Stimulated activated CD4-positive, alpha-beta T cell treated with anti-CD3 and anti-CD28 coated beads, Interleukin-12 subunit alpha, Interleukin-12 subunit beta, amount 100 ng/mL, for 48 hours (primary cell): Measurements from ENCODE around the gene NR6A1.

Experiments used
- DNase-seq, 3 donors: peaks; one replicate each; pipeline ENCODE4 v3.0.0-alpha.2; 2020; ENCODE audit warnings: low read depth in 2 of 3, low spot score in 1 of 3

The NR6A1 gene

DNA sequence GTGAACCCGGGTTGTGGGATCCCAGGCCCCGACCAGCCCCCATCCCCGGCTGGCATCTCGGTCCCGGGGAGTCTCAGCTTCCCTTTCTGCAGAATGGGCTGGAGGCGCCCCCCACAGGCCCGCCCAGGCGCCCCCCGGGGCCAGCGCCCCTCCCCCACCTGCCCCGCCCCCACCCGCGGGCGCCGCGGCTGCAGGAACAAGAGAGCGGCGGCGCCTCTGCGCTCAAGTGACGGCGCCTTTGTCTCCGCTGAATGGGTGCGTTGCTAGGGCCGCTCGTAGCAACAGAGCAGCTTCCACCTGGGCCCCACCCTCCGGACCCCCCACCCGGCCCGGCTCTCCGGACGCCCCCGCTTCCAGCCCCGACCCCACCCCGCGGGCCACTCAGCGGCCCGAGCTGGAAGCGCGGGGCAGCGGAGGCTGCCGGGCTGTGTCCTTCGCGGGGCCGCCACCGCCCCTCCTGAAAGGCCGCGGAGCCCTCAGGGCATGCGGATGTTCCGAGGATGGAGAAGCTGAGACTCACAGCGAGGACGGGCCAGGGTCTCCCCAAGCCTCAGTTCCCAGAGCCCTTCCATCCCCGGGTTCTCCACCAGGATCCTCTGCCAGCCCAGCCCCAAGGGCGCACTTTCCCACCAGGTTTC lies 293.3 kb downstream of the NR6A1 start:
- DNase-seq, result no peak

DNA sequence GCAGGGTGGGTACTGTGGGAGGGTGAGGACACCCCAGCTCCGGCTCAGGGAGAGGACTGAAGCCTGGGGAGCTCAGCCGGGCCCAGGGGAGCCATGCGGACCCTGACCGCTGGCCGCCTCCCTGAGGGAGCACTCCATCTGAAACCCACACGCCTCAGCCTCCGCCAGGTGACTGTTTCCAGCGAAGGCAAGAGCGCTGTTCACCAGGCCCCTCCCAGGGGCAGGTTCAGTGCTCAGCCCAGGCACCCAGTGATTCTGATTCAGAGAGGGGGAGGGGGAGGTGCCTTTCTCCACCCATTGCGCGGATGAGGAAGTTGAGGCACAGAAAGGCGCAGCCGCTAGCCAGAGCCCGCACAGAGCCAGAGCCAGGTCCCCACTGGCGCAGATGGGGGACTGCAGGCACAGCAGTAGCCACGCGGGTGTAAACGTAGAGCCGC lies 293.9 kb downstream of the NR6A1 start:
- DNase-seq, result no peak

DNA sequence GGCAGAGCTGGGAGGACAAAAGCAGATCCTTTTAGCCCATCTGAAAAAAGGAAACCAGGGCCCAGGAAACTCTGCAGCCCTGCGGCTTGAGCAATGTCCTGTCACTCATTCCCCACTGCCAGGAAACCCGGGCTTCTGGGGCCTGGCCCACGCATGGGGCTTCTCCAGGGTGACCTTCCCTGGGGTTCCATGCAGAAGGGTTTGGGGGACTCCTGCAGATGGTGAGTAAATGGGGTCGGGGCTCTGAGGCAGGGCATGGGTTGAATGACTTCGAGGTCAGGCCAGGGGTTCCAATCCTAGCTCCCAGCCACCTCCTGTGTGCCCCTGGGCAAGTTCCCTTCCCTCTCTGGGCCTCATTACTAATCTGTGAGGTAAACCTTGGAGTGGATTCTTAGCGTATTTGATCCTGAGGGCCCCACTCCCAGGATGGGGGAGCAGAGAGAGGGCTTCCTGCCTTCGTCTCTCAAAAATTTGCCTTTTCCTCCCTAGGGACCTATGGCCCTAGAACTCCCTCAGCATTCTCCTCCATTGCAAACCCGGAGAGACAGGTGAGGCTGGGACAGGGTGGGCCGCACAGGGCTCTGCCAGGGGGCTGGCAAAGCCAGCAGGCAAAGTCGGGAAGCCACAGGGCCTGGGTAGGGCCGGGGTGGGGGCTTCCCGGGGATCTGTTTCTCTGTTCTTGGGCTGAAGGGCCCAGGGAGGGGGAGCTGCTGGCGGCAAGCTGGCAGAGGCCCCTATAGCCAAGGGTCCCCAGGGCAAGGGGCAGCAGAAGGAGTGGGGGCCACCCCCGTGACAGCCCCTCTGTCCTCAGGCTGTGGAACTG lies 295.0 kb downstream of the NR6A1 start:
- DNase-seq, result no peak

DNA sequence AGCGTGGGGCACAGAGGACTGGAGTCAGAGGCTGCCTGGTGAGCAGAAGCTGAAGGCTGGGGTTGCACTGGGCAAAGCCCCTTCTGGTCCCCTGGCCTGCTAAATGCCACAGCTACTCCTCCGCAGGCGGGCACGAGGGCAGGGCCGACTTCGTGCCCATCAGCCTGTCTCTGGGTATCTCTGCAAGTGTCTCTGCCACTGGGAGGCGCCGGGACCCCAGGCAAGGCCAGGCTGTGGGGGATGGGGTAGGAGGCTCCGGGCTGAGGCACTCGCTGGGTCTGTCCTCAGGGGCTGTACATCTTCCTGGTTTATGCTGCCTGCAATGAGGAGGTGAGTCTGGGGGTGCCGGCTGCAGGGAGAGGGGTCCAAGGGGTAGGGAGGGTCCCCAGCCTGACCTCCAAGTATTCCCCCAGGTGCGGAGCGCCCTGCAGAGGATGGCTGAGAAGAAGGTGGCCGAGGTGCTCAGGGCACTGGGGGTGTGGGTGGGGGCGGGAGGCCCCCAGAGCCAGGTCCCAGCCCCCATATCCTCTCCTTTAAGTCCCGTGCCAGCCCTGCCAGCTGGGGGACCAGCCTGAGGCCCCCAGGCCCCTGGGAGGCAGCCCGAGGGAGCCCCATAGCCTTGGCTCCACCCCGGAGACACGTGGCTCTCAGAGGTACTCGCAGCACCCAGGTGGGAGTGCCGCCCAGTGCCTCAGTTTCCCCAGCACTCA lies 295.8 kb downstream of the NR6A1 start:
- no peak for DNase-seq

DNA sequence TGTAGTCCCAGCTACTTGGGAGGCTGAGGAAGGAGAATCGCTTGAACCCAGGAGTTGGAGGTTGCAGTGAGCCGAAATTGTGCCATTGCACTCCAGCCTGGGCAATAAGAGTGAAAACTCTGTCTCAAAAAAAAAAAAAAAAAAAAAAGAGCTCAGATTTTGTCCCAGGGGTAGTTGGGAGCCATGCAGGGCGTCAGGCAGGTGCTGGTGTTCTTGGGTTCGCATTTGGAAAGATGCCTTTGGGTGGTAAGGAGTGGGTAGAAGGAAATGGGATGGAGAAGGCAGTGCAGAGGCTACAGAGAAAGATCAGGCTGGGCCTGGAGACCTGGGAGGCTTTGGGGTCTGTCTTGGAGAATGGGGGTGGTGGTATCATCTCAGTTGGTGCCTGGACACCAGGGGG lies 297.0 kb downstream of the NR6A1 start:
- DNase-seq, result no peak

DNA sequence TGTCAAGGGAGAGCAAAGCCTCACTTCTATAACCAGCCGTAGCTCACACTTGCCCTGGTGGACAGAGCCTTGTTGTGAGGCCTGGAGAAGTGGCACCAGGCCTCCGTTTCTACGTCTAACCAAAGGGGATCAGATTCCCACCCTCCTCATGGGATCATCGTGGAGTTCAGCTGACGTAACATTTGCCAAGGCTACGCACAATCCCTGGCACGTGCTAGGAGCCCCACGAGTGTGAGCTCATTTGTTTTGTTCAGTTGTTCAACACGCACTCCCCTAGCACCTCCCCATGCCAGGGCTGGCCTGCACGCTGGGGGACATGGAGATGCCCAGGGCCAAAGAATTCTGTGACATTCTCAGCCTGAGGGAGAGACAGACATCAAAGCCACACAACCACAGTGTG lies 297.8 kb downstream of the NR6A1 start:
- DNase-seq, result no peak

DNA sequence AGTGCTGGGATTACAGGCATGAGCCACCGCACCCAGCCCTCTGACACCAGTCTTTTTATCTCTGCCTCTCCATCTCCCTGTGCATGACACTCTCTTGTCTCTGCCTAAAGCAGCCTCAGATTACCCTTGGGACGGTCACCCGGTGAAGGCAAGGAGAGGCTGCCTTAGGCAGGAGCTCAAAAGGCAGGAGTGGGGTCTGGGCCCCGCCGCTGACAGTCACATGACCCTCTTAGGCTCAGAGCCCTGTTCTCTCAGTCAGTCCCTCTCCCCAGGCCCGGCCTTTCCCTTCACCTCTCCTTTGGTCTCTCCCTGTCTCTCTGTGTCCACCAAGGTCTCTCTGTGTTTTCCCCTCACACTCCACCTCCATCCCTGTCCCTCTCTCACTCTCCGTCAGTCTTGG lies 298.3 kb downstream of the NR6A1 start:
- DNase-seq, result no peak

DNA sequence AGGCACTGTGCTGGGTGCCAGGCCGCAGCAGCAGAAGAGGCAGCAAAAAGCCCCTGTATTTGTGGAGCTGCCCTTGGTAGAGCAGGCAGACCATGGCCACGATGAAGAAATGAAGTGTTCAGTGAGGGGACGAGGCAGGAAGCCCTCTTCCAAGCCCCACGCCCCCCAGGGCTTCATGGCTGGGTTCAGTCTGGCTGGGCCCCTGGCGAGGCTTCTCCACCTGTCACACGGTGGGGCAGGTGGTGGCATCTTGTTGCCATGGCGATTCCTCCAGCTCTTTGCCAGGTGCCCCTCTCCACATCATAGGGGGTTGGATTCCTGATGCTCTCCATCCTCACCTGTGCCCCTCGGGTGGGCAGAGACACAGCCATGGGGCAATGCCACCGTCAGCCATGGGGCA lies 299.4 kb downstream of the NR6A1 start:
- DNase-seq, result no peak

DNA sequence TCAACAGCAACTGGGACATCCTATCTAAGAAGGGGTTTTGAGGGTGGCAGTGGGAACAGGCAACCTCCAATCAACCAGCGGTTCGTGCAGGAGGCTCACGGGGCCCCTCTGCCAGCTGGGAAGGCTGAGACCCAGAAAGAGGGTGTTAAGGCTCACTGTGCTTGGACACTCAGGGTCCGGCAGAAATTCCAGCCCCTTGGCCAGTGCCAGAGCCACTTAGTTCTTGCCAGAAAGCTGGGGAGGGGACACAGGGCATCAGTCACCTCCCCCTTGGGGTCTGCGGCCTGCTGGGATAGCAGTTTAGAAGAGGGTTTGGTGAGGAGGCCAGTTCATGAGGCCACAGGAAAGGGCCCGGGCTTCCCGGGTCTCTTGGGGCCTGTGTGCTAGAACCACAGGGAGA lies 300.4 kb downstream of the NR6A1 start:
- no peak for DNase-seq

DNA sequence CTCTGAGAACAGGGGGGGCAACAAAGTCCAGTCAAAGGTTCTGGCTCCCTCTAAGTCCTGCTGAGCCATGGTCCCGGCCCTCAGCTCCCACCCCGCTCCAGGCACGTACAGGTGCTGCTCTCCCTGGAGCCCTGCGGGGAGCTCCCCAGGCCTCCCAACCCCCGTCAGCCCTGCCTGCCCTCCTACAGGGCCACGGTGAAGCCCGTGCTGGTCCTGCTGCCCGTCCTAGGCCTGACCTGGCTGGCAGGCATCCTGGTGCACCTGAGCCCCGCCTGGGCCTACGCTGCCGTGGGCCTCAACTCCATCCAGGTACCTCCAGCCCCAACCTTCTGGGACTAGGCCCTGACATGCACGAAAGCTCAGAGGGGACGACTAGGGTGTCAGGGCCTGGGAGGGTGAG lies 300.8 kb downstream of the NR6A1 start:
- DNase-seq, result no peak

DNA sequence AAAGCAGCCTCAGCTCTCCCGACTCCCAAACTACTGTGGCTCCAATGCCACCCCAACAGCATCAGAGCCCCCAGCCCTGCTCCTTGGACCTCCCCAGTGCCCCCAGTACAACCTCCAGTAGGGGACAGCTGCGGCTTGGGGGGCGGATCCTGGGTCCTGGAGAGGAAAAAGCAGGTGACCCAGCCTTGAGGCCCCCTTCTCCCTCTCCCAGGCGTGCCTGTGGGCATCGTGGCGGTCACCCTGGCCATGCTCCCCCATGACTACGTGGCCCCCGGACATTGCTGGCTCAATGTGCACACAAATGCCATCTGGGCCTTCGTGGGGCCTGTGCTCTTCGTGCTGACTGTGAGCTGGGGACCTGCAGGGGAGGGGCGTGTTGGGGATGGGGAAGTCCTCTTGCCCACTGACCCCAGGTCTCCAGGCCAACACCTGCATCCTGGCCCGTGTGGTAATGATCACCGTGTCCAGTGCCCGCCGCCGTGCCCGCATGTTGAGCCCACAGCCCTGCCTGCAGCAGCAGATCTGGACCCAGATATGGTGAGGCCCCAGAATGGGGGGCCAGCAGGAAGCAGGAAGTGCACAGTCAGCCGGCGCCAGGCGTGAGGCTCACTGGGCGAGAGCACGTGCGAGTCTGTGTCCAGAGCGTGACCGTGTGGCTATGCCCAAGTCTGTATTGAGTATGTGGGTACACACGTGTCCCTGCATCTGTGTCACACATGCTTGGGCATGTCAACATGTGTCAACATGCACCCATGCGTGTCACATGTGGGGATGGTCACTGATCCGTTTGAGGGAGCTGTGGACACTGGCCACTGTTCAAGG lies 301.9 kb downstream of the NR6A1 start:
- no peak for DNase-seq

DNA sequence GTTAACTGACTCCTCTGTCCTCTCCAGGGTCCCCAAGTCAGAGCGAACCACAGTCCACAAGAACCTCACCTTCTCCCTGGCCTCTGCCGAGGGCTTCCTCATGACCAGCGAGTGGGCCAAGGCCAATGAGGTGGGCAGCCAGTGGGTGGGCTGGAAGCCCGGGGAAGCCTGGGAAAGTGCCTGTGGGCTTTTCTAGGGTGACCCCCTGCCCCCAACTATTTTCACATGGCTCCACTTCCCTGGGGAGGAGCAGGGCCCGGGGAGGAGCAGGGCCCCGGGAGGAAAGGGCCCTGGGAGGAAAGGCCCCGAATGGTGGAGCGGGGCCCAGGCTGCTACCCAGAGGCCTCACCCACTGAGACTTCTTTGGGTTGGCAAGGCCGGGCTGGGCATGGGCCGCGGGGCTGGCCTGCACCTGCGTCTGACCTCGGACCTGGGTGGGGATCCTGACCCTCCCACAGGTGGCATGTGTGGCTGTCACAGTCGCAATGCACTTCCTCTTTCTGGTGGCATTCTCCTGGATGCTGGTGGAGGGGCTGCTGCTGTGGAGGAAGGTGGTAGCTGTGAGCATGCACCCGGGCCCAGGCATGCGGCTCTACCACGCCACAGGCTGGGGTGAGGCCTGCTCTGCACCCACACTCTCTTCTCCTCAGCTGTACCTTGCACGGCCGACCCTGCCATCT lies 302.9 kb downstream of the NR6A1 start:
- DNase-seq, result no peak

DNA sequence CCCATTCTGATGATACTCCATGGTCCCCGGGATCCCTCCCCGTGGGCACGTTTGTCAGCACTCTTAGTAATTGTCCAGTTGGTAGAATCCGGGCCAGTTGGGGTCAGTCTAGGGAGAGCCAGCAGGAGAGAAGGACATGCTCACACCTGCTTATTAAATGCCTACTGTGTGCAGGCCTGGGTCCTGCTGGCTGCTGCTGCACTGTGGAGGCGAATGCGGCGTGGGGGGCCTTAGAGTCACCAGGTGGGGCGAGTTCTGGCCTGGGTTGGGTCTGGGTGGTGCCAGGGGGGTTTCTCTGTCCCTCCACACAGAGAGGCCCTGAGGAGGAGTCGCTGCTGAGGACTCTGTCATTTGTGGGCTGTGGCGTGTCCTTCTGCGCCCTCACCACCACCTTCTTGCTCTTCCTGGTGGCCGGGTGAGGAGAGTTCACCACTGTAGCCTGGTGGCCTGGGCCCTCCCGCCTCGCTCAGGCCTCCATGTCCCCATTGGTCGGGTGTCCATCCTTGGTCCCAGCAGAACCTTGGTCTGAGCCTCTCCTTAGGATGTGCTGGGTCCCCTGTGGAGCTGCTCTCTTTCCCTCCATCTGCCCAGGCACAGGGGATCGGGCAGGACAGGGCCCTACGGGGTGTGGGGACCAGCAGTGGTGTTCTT lies 303.6 kb downstream of the NR6A1 start:
- no peak for DNase-seq
